SU-DHL-6 (cell line): ENCODE measurements around the gene PPP2R3B.

Source experiments
- H2AFZ ChIP-seq: fragments of 200-600 bp; sonication (generic); 2 replicates; pipeline ENCODE4 v1.6.1; 2014; ENCODE audit warnings: low read depth, mild to moderate bottlenecking, moderate library complexity, mixed read lengths, antibody characterized with exemption, low read length; ENCODE audit not compliant: severe bottlenecking
- H3F3A ChIP-seq: fragments of 200-600 bp; shearing (Covaris generic); 2 replicates; pipeline ENCODE4 v1.6.0; 2016; ENCODE audit warnings: antibody characterized with exemption, mild to moderate bottlenecking; ENCODE audit not compliant: insufficient read depth
- H3K27ac ChIP-seq: fragments of 200-600 bp; sonication (generic); 2 replicates; pipeline ENCODE4 v1.5.1; 2016; ENCODE audit warnings: low read depth, mild to moderate bottlenecking, low read length, moderate library complexity, mixed read lengths
- H3K27me3 ChIP-seq: fragments of 200-600 bp; sonication (generic), shearing (Covaris generic); 2 replicates; pipeline ENCODE4 v1.6.0; 2014; ENCODE audit warnings: mild to moderate bottlenecking, low read length
- H3K36me3 ChIP-seq: fragments of 200-600 bp; sonication (generic); 2 replicates; pipeline ENCODE4 v1.6.1; 2014; ENCODE audit warnings: mild to moderate bottlenecking, low read length, mixed read lengths
- H3K4me2 ChIP-seq: fragments of 300-600, 200-600 bp; shearing (Covaris generic), sonication (generic); 2 replicates; pipeline ENCODE4 v1.6.0; 2014; ENCODE audit warnings: low read length, low read depth, mild to moderate bottlenecking; ENCODE audit not compliant: poor library complexity, severe bottlenecking
- H3K4me3 ChIP-seq: fragments of 200-600 bp; sonication (generic); 2 replicates; pipeline ENCODE4 v1.5.1; 2014; ENCODE audit warnings: antibody characterized with exemption, low read length, mild to moderate bottlenecking, mixed read lengths; ENCODE audit not compliant: insufficient read depth, poor library complexity, severe bottlenecking
- H3K79me2 ChIP-seq: fragments of 200-600 bp; sonication (generic); 2 replicates; pipeline ENCODE4 v1.6.1; 2014; ENCODE audit warnings: mild to moderate bottlenecking, low read length, moderate library complexity; ENCODE audit not compliant: insufficient read depth
- H3K9ac ChIP-seq: fragments of 200-600 bp; sonication (generic); 2 replicates; pipeline ENCODE4 v1.7.0; 2014; ENCODE audit warnings: mild to moderate bottlenecking, low read length
- H3K9me2 ChIP-seq: fragments of 200-600 bp; sonication (generic); replicated peaks from 2 replicates; pipeline ENCODE4 v1.6.1; 2014; ENCODE audit warnings: low read length; ENCODE audit not compliant: insufficient read depth
- H3K9me3 ChIP-seq: fragments of 200-600 bp; sonication (generic); 2 replicates; pipeline ENCODE4 v1.6.1; 2014; ENCODE audit warnings: low read length, mixed read lengths; ENCODE audit not compliant: insufficient read depth
- H4K20me1 ChIP-seq: fragments of 200-600 bp; sonication (generic); 2 replicates; pipeline ENCODE4 v1.6.1; 2014; ENCODE audit warnings: low read depth, mild to moderate bottlenecking, antibody characterized with exemption, low read length, moderate library complexity, mixed read lengths
- CTCF ChIP-seq: fragments of 200-600 bp; sonication (generic); IDR thresholded peaks from one replicate; pipeline ENCODE4 v1.5.1; 2017; ENCODE audit warnings: antibody characterized with exemption, mild to moderate bottlenecking, low read length, moderate library complexity; ENCODE audit not compliant: insufficient read depth, poor library complexity, severe bottlenecking
- EZH2phosphoT487 ChIP-seq: fragments of 200-600 bp; sonication (generic), shearing (Covaris generic); conservative IDR thresholded peaks from 2 replicates; pipeline ENCODE4 v1.6.1; 2018; ENCODE audit warnings: mild to moderate bottlenecking, antibody characterized with exemption, low read length, moderate library complexity, mixed read lengths

The PPP2R3B gene

GRCh38 chrX:318739-319578 is 67.7 kb downstream of the PPP2R3B start, which contains the start of gene GTPBP6:
TSS of gene GTPBP6 (minus strand) at chrX:318796. CDS start at chrX:318787, 9 bp downstream.
- Histone ChIP-seq H3K9me2 (no peaks in the 10 kb centered on the region), H3K9ac (peak within 1 kb of the TSS; percentile 91), H3K9me3 (no peaks in the 10 kb centered on the region), H4K20me1 (no peaks in the 10 kb centered on the region), H2AFZ (peak within 1 kb of the TSS; percentile 59), H3K27ac (peak within 1 kb of the TSS; percentile 77), H3K27me3 (no peaks in the 10 kb centered on the region), H3K4me3 (peak within 1 kb of the TSS; percentile 67), H3K36me3 (no peaks in the 10 kb centered on the region), H3K79me2 (no peaks in the 10 kb centered on the region), H3K4me2 (peak within 1 kb of the TSS; percentile 66), H3F3A (no peaks in the 10 kb centered on the region)
- TF ChIP-seq EZH2phosphoT487, result no peak
- no peak for TF ChIP-seq CTCF

GRCh38 chrX:318068-318738 is 68.5 kb downstream of the PPP2R3B start:
- Histone ChIP-seq H3K9me2 (no peaks in the 10 kb centered on the region), H3F3A (no peaks in the 10 kb centered on the region), H3K27me3 (no peaks in the 10 kb centered on the region), H3K79me2 (no peaks in the 10 kb centered on the region), H3K4me2 (peak overlapping the region; percentile 44), H3K4me3 (peak overlapping the region; percentile 58), H3K9me3 (no peaks in the 10 kb centered on the region), H3K9ac (peak overlapping the region; percentile 64), H4K20me1 (no peaks in the 10 kb centered on the region), H2AFZ (no peak overlapping the region), H3K36me3 (no peaks in the 10 kb centered on the region), H3K27ac (peak overlapping the region; percentile 77)
- TF ChIP-seq CTCF (no peak), EZH2phosphoT487 (no peak)

- H4K20me1 ChIP-seq, result no peaks in the 10 kb centered on the region
- no peaks in the 10 kb centered on the region for H3K27me3 ChIP-seq
- no peaks in the 10 kb centered on the region for H3F3A ChIP-seq
- H3K27ac ChIP-seq, result no peak overlapping the region
- H3K36me3 ChIP-seq, result no peaks in the 10 kb centered on the region
- no peaks in the 10 kb centered on the region for H3K9me2 ChIP-seq
- TF ChIP-seq EZH2phosphoT487 (no peak), CTCF (no peak)
- no peaks in the 10 kb centered on the region for H3K79me2 ChIP-seq
- H3K9ac ChIP-seq, result no peak overlapping the region
- peak overlapping the region; percentile 25 for H3K4me2 ChIP-seq
- no peaks in the 10 kb centered on the region for H3K9me3 ChIP-seq
- no peak overlapping the region for H3K4me3 ChIP-seq
- H2AFZ ChIP-seq, result no peak overlapping the region
Measured at GRCh38 chrX:317424-318067, 69.2 kb downstream of the PPP2R3B start.
